Uterus (tissue), 2 donors: ENCODE measurements around the gene ADCYAP1.

Source experiments
- CTCF ChIP-seq, 4 experiments: fragments of 200-600 bp in 2 of 4; fragments of 450-650 bp in 2 of 4; sonication (generic) in 2 of 4; IDR thresholded peaks; one replicate each; pipeline ENCODE4 v1.5.1; 2016 to 2019; ENCODE audit warnings: antibody characterized with exemption in 4 of 4, mild to moderate bottlenecking in 2 of 4, moderate library complexity in 1 of 4
- POLR2A ChIP-seq, 2 donors: fragments of 450-650 bp; IDR thresholded peaks; one replicate each; pipeline ENCODE4 v1.6.1; 2016; ENCODE audit warnings: antibody characterized with exemption in 2 of 2, mild to moderate bottlenecking in 1 of 2, moderate library complexity in 1 of 2

- no peak for TF ChIP-seq CTCF (IDR thresholded peaks at IDR 0.05)
- no peak for TF ChIP-seq POLR2A (IDR thresholded peaks at IDR 0.05)
Measured at GRCh38 chr18:919078-919477, 14.4 kb downstream of the ADCYAP1 start.
